Prostate gland (tissue), 2 donors: ENCODE measurements around the gene KNL1.

Experiments
- CTCF ChIP-seq, 4 experiments: fragments of 200-600 bp in 2 of 4; fragments of 450-650 bp in 2 of 4; sonication (generic) in 2 of 4; IDR thresholded peaks; 1 replicate in 3 of 4; 2 replicates in 1 of 4; pipeline ENCODE4 v1.5.1; 2016 to 2019; ENCODE audit warnings: antibody characterized with exemption in 4 of 4, mild to moderate bottlenecking in 2 of 4, moderate library complexity in 2 of 4
- POLR2A ChIP-seq: fragments of 450-650 bp; IDR thresholded peaks from one replicate; pipeline ENCODE4 v1.6.1; 2016; ENCODE audit warnings: antibody characterized with exemption, mild to moderate bottlenecking

DNA sequence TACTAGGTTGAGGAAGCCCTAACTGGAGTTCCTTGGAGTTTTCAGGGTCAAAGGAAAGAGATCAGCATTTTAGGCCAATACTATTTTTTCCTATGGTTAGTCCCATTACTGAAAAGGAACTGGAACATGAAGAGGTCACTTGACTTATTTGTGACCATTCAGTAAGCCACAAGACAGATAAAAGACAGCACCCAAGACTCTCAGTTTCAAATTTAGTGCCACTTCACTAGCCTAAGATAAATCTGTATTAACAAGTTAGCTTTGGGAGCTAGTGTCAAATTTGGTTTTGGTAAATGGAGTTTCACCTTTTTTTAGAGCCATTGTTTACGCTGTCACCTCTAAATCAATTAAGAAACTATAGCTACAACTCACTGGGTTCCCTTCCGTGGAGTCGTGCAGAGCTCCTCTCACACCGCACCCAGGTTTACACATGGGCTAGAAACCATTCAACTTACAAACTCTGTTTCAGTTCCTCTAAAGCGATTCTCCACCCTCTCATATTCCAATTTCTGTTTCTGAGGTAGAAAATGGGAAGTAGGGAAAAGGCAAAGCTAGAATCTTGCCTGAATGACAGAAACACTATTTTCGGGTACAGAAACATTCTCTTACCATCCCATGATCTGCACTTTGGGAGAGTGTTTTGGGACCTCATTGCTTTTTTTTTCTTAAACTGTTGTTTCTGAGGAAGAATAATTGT lies 43.6 kb upstream of the KNL1 start:
- TF ChIP-seq POLR2A = no peak
- TF ChIP-seq CTCF (IDR thresholded peaks at IDR 0.05) = no peak
